GM10266 (cell line): ENCODE data around the gene PNMA8B.

Experiments
- DNase-seq: peaks from one replicate; pipeline ENCODE4 v3.0.0; 2012; ENCODE audit errors: extremely low spot score
- TF ChIP-seq, protein P1 (sequence below): IDR thresholded peaks from 2 replicates; pipeline ENCODE4 v1.5.1; 2012; ENCODE audit warnings: mild to moderate bottlenecking, low read depth; ENCODE audit not compliant: control insufficient read depth, insufficient read depth; ENCODE audit errors: missing control alignments

PNMA8B gene

DNA sequence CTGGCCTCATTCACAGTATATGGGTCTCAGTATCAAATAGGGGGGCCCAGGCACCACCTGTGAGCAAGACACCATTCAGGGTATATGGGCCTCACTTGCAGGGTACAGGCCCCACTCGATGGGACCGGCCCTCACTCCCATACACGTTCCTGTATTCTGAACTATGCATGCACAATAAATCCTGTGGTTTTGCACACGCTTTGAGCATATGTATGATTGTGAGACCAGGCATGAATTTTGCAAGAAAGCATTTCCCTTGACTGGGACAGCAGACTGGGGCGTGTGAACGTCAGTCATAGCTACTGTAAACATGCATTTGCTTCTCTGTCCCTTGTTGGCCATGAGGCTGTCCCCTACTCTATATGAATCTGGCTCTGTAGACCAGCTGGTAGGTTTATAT is 637 bp upstream of the PNMA8B start:
- DNase-seq: no peak
- TF ChIP-seq, protein P1, sequence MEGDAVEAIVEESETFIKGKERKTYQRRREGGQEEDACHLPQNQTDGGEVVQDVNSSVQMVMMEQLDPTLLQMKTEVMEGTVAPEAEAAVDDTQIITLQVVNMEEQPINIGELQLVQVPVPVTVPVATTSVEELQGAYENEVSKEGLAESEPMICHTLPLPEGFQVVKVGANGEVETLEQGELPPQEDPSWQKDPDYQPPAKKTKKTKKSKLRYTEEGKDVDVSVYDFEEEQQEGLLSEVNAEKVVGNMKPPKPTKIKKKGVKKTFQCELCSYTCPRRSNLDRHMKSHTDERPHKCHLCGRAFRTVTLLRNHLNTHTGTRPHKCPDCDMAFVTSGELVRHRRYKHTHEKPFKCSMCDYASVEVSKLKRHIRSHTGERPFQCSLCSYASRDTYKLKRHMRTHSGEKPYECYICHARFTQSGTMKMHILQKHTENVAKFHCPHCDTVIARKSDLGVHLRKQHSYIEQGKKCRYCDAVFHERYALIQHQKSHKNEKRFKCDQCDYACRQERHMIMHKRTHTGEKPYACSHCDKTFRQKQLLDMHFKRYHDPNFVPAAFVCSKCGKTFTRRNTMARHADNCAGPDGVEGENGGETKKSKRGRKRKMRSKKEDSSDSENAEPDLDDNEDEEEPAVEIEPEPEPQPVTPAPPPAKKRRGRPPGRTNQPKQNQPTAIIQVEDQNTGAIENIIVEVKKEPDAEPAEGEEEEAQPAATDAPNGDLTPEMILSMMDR: no peak

DNA sequence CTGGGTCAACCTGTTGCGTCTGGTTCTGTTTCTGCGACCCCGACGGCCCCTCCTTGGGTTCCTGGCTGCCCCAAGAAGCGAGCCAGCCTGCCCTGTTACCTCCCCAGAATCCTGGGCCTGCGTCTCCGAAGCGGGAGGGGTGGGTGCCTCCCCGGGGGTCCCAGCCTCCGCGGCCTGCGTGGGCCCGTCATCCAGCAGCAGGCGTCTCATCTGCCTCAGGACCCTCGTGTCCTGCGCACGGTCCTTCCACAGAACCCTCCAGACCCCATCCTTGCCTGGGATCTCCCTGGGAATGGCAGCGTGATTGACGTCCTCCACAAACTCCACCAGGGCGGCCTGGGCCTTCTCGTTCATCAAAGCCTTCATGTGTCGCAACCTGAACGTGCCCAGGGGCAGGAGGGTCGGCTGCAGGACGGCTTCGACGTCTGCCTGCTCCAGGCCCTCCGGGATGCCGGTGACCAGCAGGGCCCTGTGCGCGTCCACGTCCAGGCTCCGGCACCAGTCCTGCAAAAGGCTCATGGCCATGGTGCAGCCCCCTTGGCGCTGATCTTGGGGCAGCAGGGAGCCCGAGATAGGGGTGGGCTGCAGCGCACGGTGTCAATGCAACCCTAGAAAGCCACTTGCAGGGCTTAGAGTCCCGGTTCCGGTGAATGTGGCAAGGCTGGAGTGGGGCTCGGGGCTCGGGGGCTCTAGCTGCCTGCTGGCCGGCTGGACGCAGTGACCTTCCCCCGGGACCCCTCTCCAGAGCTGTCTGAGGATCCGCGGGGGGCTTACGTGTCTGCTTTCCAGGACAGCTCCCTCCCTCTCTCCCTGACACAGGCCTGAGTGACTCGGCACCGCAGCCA is 504 bp downstream of the PNMA8B start:
- TF ChIP-seq, protein P1: no peak
- DNase-seq: no peak

DNA sequence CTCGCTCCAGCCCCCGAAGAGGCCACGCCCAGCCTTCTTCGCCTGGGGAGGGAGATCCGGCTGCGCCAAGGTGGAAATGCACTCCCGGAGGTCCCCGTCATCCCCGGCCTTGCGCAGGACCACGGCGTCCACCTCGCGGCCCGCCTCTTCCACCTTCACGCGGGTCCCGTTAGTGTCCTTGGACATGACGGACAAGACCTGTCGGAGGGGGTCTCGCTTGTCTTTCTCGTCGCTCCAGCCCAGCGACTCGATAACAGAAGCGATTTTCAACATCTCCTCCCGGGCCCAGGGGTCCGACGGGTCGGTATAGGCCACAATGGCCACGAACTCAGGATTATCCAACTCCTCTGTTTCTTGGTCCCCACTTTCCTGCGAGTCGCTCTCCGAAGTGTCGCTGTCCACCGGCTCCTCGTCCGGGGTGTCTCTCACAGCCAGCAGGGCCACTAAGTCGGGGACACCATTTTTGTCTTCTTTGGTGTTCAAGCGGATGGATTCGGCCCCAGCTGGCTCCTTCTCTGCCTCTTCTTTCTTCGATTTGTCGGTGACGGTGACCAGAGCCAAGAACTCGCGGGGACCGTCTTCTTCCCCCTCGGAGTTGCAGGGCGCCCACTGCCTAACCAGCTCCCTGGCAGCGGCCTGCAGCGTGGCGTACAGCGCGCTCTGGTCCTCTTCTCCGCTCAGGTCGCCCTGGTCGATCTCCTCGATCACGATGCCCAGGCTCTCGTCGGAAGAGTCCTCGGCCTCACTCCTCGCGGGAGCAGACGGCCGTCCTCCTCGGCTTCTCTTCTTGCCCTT is 1.3 kb downstream of the PNMA8B start:
- TF ChIP-seq, protein P1: no peak
- DNase-seq: no peak

DNA sequence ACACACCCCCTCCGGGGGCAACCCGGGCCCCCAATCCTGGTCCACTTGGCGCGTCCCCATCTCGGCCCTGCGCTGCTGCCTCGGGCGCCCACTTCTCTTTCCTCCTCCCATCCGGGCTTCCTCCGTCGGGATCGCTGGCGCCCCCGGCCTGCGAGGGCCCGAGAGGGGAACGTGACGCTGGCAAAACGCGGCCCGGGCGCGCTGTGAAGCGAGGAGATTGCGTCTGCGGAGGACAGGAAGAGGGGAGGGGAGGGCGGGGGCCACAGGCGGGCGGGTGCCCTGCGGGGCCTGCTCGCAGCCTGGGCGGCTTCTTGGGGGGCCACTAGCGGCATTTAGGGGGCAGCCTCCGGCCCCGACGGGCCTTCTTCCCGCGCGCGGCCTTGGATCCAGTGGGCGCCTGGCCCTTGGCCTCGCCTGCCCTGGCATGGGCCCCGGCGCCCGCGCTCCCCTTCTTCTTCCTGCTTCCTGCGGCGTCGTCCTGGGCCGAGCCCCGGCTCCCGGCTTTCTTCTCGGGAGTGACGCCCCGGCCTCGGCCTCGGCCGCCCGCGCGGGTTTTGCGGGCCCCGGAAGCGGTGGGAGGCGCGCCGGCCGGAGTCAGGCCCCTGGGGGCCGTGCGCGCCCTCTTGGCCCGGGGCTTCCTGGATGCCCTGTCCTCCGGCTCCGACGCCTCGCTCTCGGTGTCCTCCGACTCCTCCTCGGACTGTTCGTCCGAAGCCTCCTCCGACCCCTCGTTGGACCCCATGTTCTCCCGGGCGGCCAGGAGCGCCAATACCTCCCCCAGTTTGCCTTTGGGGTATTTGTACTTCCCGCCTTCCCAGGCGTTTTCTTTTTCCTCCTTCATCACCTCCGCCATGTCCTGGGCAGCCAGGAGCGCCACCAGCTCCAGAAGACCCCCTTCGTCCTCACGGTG is 2.2 kb downstream of the PNMA8B start:
- TF ChIP-seq, protein P1: no peak
- DNase-seq: no peak

DNA sequence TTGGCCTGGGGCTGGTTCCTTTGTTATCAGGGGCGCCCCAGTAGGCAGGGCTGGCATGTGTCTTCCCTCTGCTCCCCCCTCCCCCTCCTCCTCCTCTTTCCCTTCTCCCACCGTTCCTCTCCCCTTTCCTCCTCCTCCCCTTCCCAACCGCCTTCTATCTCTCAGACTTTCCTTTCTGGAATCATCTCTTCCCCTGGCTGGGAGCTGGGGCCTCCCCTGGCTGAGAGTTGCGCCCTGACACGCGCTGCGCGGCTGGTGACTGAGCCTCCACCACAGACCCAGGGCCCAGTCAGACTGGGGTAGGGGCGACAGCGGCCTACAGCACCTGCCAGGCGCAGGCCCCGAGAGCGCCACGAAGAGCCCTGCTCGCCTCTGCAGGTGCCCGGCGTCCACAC is 2.8 kb downstream of the PNMA8B start:
- TF ChIP-seq, protein P1: no peak
- no peak for DNase-seq

DNA sequence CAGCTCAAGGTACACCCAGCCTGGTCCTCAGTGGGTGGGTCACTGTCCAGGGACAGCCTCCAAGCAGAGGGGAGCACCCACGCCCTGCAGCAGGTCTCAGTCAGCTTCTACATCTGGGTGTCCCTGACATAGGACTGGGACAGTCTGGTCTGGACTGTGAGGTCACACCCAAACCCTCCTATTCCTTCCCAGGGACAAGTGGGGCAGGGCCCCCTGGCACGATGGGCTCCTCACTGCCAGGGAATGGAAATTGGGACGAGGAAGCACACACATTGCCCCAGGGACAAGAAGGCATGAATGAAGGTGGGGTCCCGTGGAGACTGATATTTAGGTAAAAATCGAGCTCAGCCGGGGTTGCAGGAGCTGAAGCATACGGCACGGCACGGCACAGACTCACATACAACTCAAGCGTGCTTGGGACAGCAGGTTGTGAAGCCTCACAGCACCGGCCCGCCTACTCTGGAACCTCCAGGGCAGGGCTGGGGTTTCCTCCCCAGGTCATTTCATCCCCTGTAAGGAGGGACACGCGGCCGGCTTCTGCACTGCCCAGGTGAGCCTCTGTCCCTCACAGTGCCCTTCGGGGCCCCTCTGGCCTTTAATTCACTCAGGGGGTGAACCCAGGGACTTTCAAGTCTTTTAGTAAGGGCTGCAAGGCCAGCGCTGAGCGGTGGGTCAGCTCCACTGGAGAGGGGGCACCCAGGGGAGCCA is 3.5 kb downstream of the PNMA8B start:
- TF ChIP-seq, protein P1: no peak

More for the DNA sequence above, 3.5 kb downstream of the PNMA8B start:
- no peak for DNase-seq
